CD14-positive monocyte (primary cell): ENCODE measurements around the gene EPG5. TPM values are rescaled to one million over a fixed set of nuclear protein-coding genes. Genes with fewer than 3 reads are reported as not detected.
A peak's percentile ranks its signal among the peaks of the same experiment; 100 is the strongest.

Experiments
- DNase-seq, 3 donors: peaks; one replicate each; pipeline ENCODE4 v3.0.0-alpha.2; 2011 to 2022
- H2AFZ ChIP-seq: 2 replicates; pipeline ENCODE4 v1.6.0; 2012; ENCODE audit warnings: mild to moderate bottlenecking, low read depth, low read length, inconsistent platforms; ENCODE audit not compliant: insufficient read depth, poor library complexity, severe bottlenecking
- H3K27ac ChIP-seq, 2 donors: 1 replicate in 1 of 2; 2 replicates in 1 of 2; pipeline ENCODE4 v1.5.1; 2012 to 2013; ENCODE audit warnings: low read length in 2 of 2, control low read depth in 1 of 2, inconsistent platforms in 1 of 2, low read depth in 1 of 2, mild to moderate bottlenecking in 1 of 2
- H3K27me3 ChIP-seq, 2 donors: one replicate each; pipeline versions ENCODE4 v1.6.0 to v1.6.1; 2011 to 2013; ENCODE audit warnings: low read length in 2 of 2; ENCODE audit not compliant: control insufficient read depth in 2 of 2, insufficient read depth in 2 of 2
- H3K36me3 ChIP-seq, 2 donors: replicated peaks in 1 of 2; 1 replicate in 1 of 2; 2 replicates in 1 of 2; pipeline versions ENCODE4 v1.5.1 to v1.6.1; 2012 to 2013; ENCODE audit warnings: low read length in 2 of 2, control low read depth in 1 of 2, inconsistent platforms in 1 of 2, mild to moderate bottlenecking in 1 of 2; ENCODE audit not compliant: insufficient read depth in 2 of 2, control insufficient read depth in 1 of 2
- H3K4me1 ChIP-seq, 2 donors: 1 replicate in 1 of 2; 2 replicates in 1 of 2; pipeline versions ENCODE4 v1.5.1 to v1.6.1; 2012 to 2013; ENCODE audit warnings: low read length in 2 of 2, control low read depth in 1 of 2, inconsistent platforms in 1 of 2, mild to moderate bottlenecking in 1 of 2, moderate library complexity in 1 of 2; ENCODE audit not compliant: insufficient read depth in 2 of 2, control insufficient read depth in 1 of 2
- H3K4me2 ChIP-seq: replicated peaks from 2 replicates; pipeline ENCODE3; 2012; ENCODE audit warnings: low read length, moderate library complexity, mild to moderate bottlenecking; ENCODE audit not compliant: poor library complexity, severe bottlenecking; ENCODE audit errors: extremely low read depth
- H3K4me3 ChIP-seq, 3 experiments: fragments of 200-600 bp in 1 of 3; sonication (generic) in 1 of 3; replicated peaks in 1 of 3; 1 replicate in 2 of 3; 2 replicates in 1 of 3; pipeline ENCODE4 v1.5.1; 2011 to 2013; ENCODE audit warnings: low read length in 3 of 3, mild to moderate bottlenecking in 3 of 3, control low read depth in 2 of 3, low read depth in 2 of 3, inconsistent platforms in 1 of 3, moderate library complexity in 1 of 3
- H3K79me2 ChIP-seq: 2 replicates; pipeline ENCODE4 v1.6.0; 2012; ENCODE audit warnings: mild to moderate bottlenecking, control low read depth, inconsistent platforms, low read length, moderate library complexity; ENCODE audit not compliant: insufficient read depth
- H3K9ac ChIP-seq: 2 replicates; pipeline ENCODE4 v1.6.0; 2017; ENCODE audit warnings: low read length, mild to moderate bottlenecking; ENCODE audit not compliant: insufficient read depth, poor library complexity, severe bottlenecking
- H3K9me3 ChIP-seq, 2 donors: replicated peaks in 1 of 2; 1 replicate in 1 of 2; 2 replicates in 1 of 2; pipeline versions ENCODE4 v1.5.1 to v1.6.1; 2012 to 2013; ENCODE audit warnings: low read length in 2 of 2, control low read depth in 1 of 2; ENCODE audit not compliant: control insufficient read depth in 1 of 2, insufficient read depth in 1 of 2
- H4K20me1 ChIP-seq: 2 replicates; pipeline ENCODE4 v1.6.0; 2012; ENCODE audit warnings: mild to moderate bottlenecking, low read length, control low read depth, moderate library complexity; ENCODE audit not compliant: insufficient read depth
- H3K27ac Mint-ChIP-seq, 7 donors: one replicate each; pipeline ENCODE4 v1.8.0; 2020; ENCODE audit warnings: mild to moderate bottlenecking in 7 of 7, mixed read lengths in 7 of 7, moderate library complexity in 6 of 7, inconsistent platforms in 2 of 7
- H3K27me3 Mint-ChIP-seq, 3 donors: one replicate each; pipeline ENCODE4 v1.8.0; 2021 to 2022; ENCODE audit warnings: low read depth in 3 of 3, mild to moderate bottlenecking in 3 of 3, mixed read lengths in 3 of 3, moderate library complexity in 3 of 3, inconsistent platforms in 1 of 3
- H3K36me3 Mint-ChIP-seq, 2 donors: one replicate each; pipeline ENCODE4 v1.8.0; 2020; ENCODE audit warnings: mixed read lengths in 2 of 2, inconsistent platforms in 1 of 2, mild to moderate bottlenecking in 1 of 2
- H3K4me1 Mint-ChIP-seq: one replicate; pipeline ENCODE4 v1.8.0; 2020; ENCODE audit warnings: mild to moderate bottlenecking, mixed read lengths
- H3K4me3 Mint-ChIP-seq, 2 donors: one replicate each; pipeline ENCODE4 v1.8.0; 2020; ENCODE audit warnings: mild to moderate bottlenecking in 2 of 2, mixed read lengths in 2 of 2, moderate library complexity in 1 of 2
- H3K9me3 Mint-ChIP-seq, 7 donors: one replicate each; pipeline ENCODE4 v1.8.0; 2020 to 2022; ENCODE audit warnings: mixed read lengths in 7 of 7, mild to moderate bottlenecking in 6 of 7, moderate library complexity in 6 of 7, inconsistent platforms in 2 of 7
- CTCF ChIP-seq: fragments of 200-600 bp; IDR thresholded peaks from one replicate; pipeline ENCODE4 v1.8.0; 2022; ENCODE audit warnings: antibody characterized with exemption, mild to moderate bottlenecking
- WGBS: methylation state at CpG from one replicate; pipeline ENCODE4 v1.1.5; 2013; ENCODE audit warnings: missing lambda C conversion rate; ENCODE audit not compliant: insufficient coverage; 5-methylcytosine and 5-hydroxymethylcytosine counted together
- intact Hi-C, 2 donors: fragments of 100-400 bp; cut with micrococcal nuclease; formaldehyde crosslinking; loops; one replicate each; pipeline versions ENCODE4 v1.15.0 to v1.15.1; 2023
- polyA plus RNA-seq, 3 donors: library from polyadenylated mRNA; depleted of rRNA in 1 of 3; unstranded in 2 of 3; stranded (reverse) in 1 of 3; fragments of 300-500 nt in 2 of 3; fragments of >200 nt in 1 of 3; fragmentation: Illumina TruSeq in 2 of 3; gene quantifications; 1 replicate in 2 of 3; 2 replicates in 1 of 3; pipeline ENCODE4 v1.2.3, GENCODE V29; 2012 to 2021

EPG5 gene
- polyA plus RNA-seq, 3 donors, result 1.3 to 15.9 (median 1.4) TPM

- no peak overlapping the region for H2AFZ ChIP-seq
- intact Hi-C loops, result loop anchor here in 1 of 2 donors (10.0 kb wide), 1 partner anchor 77 kb away; the partner anchor contains the start of gene PSTPIP2
- H3K27ac Mint-ChIP-seq, result peak overlapping the region; percentile 26 to 82 (median 57)
- H3K27me3 ChIP-seq, result no peaks in the 10 kb centered on the region
- H3K36me3 Mint-ChIP-seq, result peaks cover 47 to 64% of the 10 kb centered on the region in 2 donors
- no peak overlapping the region for H3K9ac ChIP-seq
- H3K4me3 Mint-ChIP-seq, result no peak overlapping the region
- H3K9me3 Mint-ChIP-seq, result peaks cover 11 to 14% (median 13%) of the 10 kb centered on the region in 7 donors
- H3K4me2 ChIP-seq, result peak overlapping the region; percentile 48
- no peak for DNase-seq
- H4K20me1 ChIP-seq, result no peaks in the 10 kb centered on the region
- H3K4me1 Mint-ChIP-seq, result peaks cover 30% of the 10 kb centered on the region
- H3K4me1 ChIP-seq, result peaks cover 23 to 26% of the 10 kb centered on the region in 2 donors
- peaks cover 29 to 52% of the 10 kb centered on the region in 2 donors for H3K36me3 ChIP-seq
- H3K27me3 Mint-ChIP-seq, result no peaks in the 10 kb centered on the region
- H3K9me3 ChIP-seq, result peaks cover 9 to 14% of the 10 kb centered on the region in 2 donors
- no peaks in the 10 kb centered on the region for H3K79me2 ChIP-seq
- no peak overlapping the region for H3K4me3 ChIP-seq
- 17% methylated on average over 2 of the region's 3 CpGs for WGBS
- H3K27ac ChIP-seq, result peak overlapping the region in 1 of 2 donors; percentile 56
- no peak for TF ChIP-seq CTCF
Observed at GRCh38 chr18:45998244-45998643, 31.1 kb upstream of the EPG5 start.

GRCh38 chr18:45997700-45998151, 30.6 kb upstream of the EPG5 start:
- Histone ChIP-seq H3K27me3 (no peaks in the 10 kb centered on the region), H3K27ac (peak overlapping the region in 1 of 2 donors; percentile 56)
- WGBS, result 32% methylated on average over 2 of the region's 8 CpGs

More at GRCh38 chr18:45997700-45998151, 30.6 kb upstream of the EPG5 start:
- Mint-ChIP-seq H3K27me3 (no peaks in the 10 kb centered on the region), H3K4me3 (peak overlapping the region in 1 of 2 donors; percentile 20), H3K27ac (peak overlapping the region; percentile 20 to 80 (median 54)), H3K4me1 (peaks cover 30% of the 10 kb centered on the region), H3K36me3 (peaks cover 45 to 63% of the 10 kb centered on the region in 2 donors), H3K9me3 (peaks cover 8 to 9% (median 9%) of the 10 kb centered on the region in 7 donors)
- Histone ChIP-seq H2AFZ (no peak overlapping the region), H3K4me3 (no peak overlapping the region), H3K36me3 (peaks cover 27 to 52% of the 10 kb centered on the region in 2 donors), H3K9ac (no peak overlapping the region), H3K79me2 (no peaks in the 10 kb centered on the region), H3K4me2 (peak overlapping the region; percentile 48), H4K20me1 (no peaks in the 10 kb centered on the region), H3K4me1 (peaks cover 23 to 26% of the 10 kb centered on the region in 2 donors), H3K9me3 (peaks cover 3 to 9% of the 10 kb centered on the region in 2 donors)
- peak in 1 of 3 donors; percentile 16 for DNase-seq
- intact Hi-C loops, result loop anchor here in 1 of 2 donors (10.0 kb wide), 1 partner anchor 77 kb away; the partner anchor contains the start of gene PSTPIP2
- no peak for TF ChIP-seq CTCF
